ENCODE data around the gene CHMP6. TPM values are rescaled to one million over a fixed set of nuclear protein-coding genes. Genes with fewer than 3 reads are reported as not detected.

The CHMP6 gene
- total RNA-seq = 10 to 100 TPM; 15.7 to 28.2 (median 22.2) TPM
- 10 to 100 TPM; 36.3 to 40.4 (median 37.2) TPM for polyA plus RNA-seq

DNA sequence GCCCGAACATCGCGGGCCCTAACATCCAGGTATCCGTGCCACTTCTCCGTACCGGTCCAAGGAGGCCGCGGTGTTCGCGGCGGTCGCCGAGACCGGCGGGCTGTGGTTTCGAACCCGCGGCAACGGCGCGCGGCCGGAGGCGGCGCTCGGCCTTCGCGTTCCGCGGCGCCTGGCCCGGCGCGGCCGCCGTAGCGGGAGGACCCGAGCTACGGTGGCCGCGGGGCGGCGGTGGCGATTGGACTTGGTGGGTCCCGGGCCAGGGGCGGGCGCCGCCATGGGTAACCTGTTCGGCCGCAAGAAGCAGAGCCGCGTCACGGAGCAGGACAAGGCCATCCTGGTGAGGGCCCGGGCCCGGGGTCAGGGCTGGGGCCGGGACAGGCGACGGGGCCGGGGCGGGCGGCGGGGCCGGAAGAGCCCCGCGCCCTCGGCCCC is at the start of gene CHMP6:
Gene CHMP6 (plus strand): TSS at position 197 of the 432 bp plus-strand sequence. CDS start 78 bp downstream, at position 275.
- peak within 1 kb of the TSS; percentile 60 to 99 (median 98) for H3K4me3 ChIP-seq
- peaks cover 6 to 28% (median 18%) of the 10 kb centered on the region in 4 donors for H3K36me3 ChIP-seq
- peak; percentile 87 for DNase-seq
- no peaks in the 10 kb centered on the region for H3K9me3 ChIP-seq
- H3K27ac ChIP-seq = peak within 1 kb of the TSS; percentile 66 to 82 (median 72)
- H3K4me1 ChIP-seq = peaks cover 0 to 62% (median 53%) of the 10 kb centered on the region in 4 donors
- WGBS, 2 donors = 1% methylated on average over 66 of the region's 66 CpGs
- TF ChIP-seq POLR2AphosphoS5 (IDR thresholded peaks at IDR 0.05) (peak; percentile 11 to 70 (median 46)), CTCF (IDR thresholded peaks at IDR 0.05) (peak in 1 of 4 experiments; percentile 24), POLR2A (IDR thresholded peaks at IDR 0.05) (no peak), EP300 (IDR thresholded peaks at IDR 0.05) (no peak)
- no peaks in the 10 kb centered on the region for H3K27me3 ChIP-seq
- intact Hi-C loops (cut with DNase I) = loop anchor here (2.0 to 5.0 kb wide), 2 partner anchors 27 to 46 kb away; partner anchors contain the start of gene BAIAP2

GRCh38 chr17:80942423-80943345 is 49.0 kb upstream of the CHMP6 start:
- peak; percentile 99 for DNase-seq
- WGBS, 2 donors = 61 to 74% methylated on average over 38 of the region's 38 CpGs
- H3K4me1 ChIP-seq = peaks cover 0 to 47% (median 39%) of the 10 kb centered on the region in 4 donors
- intact Hi-C loops (cut with DNase I) = loop anchor here (2.0 to 5.0 kb wide), 2 partner anchors 16 to 170 kb away; no protein-coding TSS in a partner anchor
- peaks cover 7 to 22% (median 9%) of the 10 kb centered on the region in 4 donors for H3K36me3 ChIP-seq
- peak overlapping the region; percentile 88 to 94 (median 90) for H3K27ac ChIP-seq
- peak overlapping the region in 1 of 4 donors; percentile 3 for H3K4me3 ChIP-seq
- no peak for TF ChIP-seq CTCF (IDR thresholded peaks at IDR 0.05)
- TF ChIP-seq POLR2AphosphoS5 (IDR thresholded peaks at IDR 0.05) = peak; percentile 48 to 77 (median 68)
- no peaks in the 10 kb centered on the region for H3K27me3 ChIP-seq
- no peaks in the 10 kb centered on the region for H3K9me3 ChIP-seq

DNA sequence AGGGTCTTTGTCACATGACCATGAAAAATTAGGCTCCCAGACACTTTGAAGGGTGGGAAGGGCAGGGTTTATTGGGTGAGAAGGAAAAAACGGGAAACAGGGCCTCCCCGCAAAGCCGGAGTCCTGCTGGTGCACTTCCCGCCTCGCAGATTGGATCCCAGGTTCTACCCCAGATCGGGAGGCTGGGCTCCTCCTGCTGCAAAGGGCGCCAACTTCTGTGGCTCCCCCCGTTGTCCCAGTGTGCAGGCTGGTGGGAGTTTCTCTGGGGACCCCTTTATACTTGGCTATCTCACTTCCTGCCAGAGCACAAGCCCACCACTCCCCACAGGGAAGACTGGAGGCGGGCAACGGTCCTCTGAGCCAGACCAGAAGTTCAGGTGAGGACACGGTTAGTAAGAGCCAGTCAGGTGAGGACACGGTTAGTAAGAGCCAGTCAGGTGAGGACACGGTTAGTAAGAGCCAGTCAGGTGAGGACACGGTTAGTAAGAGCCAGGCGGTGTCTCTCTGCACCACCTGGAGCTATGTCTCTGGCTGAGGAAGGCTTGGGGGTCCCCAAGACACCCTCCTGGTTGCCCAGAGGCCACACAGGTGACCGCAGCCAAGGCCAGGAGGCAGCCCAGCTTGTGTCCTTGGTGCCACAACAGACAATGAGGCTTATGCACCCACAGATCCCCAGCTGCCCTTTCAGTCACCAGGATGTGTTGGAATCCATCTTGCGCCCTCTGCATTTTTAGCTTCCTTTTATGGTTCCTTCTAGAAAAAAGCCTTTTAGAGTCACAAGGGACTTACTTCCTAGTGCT is 48.1 kb upstream of the CHMP6 start:
- H3K36me3 ChIP-seq = peaks cover 7 to 26% (median 9%) of the 10 kb centered on the region in 4 donors

More for the DNA sequence above, 48.1 kb upstream of the CHMP6 start:
- Histone ChIP-seq H3K9me3 (no peaks in the 10 kb centered on the region), H3K27ac (peak overlapping the region; percentile 88 to 94 (median 90)), H3K4me1 (peaks cover 0 to 49% (median 39%) of the 10 kb centered on the region in 4 donors), H3K27me3 (no peaks in the 10 kb centered on the region), H3K4me3 (no peak overlapping the region)
- WGBS, 2 donors = 92 to 94% methylated on average over 17 of the region's 17 CpGs
- peak; percentile 64 for DNase-seq
- intact Hi-C loops (cut with DNase I) = loop anchor here (2.0 to 5.0 kb wide), 2 partner anchors 15 to 171 kb away; no protein-coding TSS in a partner anchor
- TF ChIP-seq CTCF (IDR thresholded peaks at IDR 0.05) = no peak
- TF ChIP-seq EP300 (IDR thresholded peaks at IDR 0.05) = no peak
- no peak for TF ChIP-seq POLR2A (IDR thresholded peaks at IDR 0.05)
- TF ChIP-seq POLR2AphosphoS5 (IDR thresholded peaks at IDR 0.05) = no peak
